ENCODE data around the gene TAS2R40.

The TAS2R40 gene

GRCh38 chr7:143269251-143269650 lies 47.4 kb downstream of the TAS2R40 start:
- no peak for TF ChIP-seq CTCF (IDR thresholded peaks at IDR 0.05; ENCODE audit: borderline replicate concordance, insufficient read depth, low read depth, low read length)

GRCh38 chr7:143271240-143271639 lies 49.4 kb downstream of the TAS2R40 start:
- no peak overlapping the region for H3K4me3 ChIP-seq (ENCODE audit: low read depth, low read length)
- TF ChIP-seq CTCF (IDR thresholded peaks at IDR 0.05; ENCODE audit: borderline replicate concordance, insufficient read depth, low read depth, low read length): no peak

More at GRCh38 chr7:143269251-143269650, 47.4 kb downstream of the TAS2R40 start:
- no peak overlapping the region for H3K4me3 ChIP-seq (ENCODE audit: low read depth, low read length)
